Keratinocyte (primary cell): ENCODE results near the gene FAM107B.

Experiments used
- EZH2 ChIP-seq: IDR thresholded peaks from one replicate; pipeline ENCODE4 v1.6.1; 2012; ENCODE audit warnings: inconsistent platforms, mild to moderate bottlenecking, low read length, moderate library complexity
- TF ChIP-seq, protein P1 (sequence below), 3 experiments: IDR thresholded peaks in 1 of 3; conservative IDR thresholded peaks in 1 of 3; optimal IDR thresholded peaks in 1 of 3; 2 replicates in 2 of 3; 3 replicates in 1 of 3; pipeline versions ENCODE3 to v1.5.1; 2011; ENCODE audit warnings: low read length in 3 of 3, mild to moderate bottlenecking in 3 of 3, moderate library complexity in 2 of 3, control low read depth in 1 of 3, inconsistent platforms in 1 of 3; ENCODE audit not compliant: insufficient read depth in 2 of 3; ENCODE audit errors: extremely low read depth in 1 of 3

DNA sequence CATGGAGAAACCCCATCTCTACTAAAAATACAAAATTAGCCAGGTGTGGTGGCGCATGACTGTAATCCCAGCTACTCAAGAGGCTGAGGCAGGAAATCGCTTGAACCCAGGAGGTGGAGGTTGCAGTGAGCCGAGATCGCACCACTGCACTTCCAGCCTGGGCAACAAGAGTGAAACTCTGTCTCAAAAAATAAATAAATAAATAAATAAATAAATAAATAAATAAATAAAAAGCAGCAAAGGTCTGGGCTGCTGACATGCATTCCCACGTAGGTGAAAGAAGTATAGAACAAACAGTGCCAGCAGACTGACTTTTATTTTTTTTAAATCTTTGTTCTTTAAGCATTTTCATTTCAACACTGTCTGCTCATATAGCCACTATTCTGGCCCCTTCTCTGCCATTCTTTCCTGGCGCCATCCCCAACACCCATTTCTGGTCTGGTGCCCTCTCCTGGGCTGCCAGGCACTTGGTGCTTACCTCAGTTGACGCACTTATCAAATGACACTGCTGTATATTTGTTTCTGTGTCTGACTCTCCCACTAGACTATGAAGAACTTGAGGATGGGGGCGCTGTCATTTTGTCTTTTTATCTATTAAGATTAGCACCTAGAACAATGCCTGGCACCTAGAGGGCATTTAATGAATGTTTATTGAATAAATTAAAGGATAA is 15.6 kb downstream of the FAM107B start:
- no peak for TF ChIP-seq EZH2
- TF ChIP-seq, protein P1, sequence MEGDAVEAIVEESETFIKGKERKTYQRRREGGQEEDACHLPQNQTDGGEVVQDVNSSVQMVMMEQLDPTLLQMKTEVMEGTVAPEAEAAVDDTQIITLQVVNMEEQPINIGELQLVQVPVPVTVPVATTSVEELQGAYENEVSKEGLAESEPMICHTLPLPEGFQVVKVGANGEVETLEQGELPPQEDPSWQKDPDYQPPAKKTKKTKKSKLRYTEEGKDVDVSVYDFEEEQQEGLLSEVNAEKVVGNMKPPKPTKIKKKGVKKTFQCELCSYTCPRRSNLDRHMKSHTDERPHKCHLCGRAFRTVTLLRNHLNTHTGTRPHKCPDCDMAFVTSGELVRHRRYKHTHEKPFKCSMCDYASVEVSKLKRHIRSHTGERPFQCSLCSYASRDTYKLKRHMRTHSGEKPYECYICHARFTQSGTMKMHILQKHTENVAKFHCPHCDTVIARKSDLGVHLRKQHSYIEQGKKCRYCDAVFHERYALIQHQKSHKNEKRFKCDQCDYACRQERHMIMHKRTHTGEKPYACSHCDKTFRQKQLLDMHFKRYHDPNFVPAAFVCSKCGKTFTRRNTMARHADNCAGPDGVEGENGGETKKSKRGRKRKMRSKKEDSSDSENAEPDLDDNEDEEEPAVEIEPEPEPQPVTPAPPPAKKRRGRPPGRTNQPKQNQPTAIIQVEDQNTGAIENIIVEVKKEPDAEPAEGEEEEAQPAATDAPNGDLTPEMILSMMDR (optimal IDR thresholded peaks at IDR 0.05 in 1 of 3, IDR thresholded peaks at IDR 0.05 in 1 of 3, conservative IDR thresholded peaks at IDR 0.05 in 1 of 3; ENCODE audit: extremely low read depth in 1 of 3, insufficient read depth in 2 of 3, low read length in 3 of 3): peak in 2 of 3 experiments; percentile 3 to 33
